IPS-NIHi7 (cell line): Measurements from ENCODE around the gene DBH.

Experiments
- DNase-seq: peaks from one replicate; pipeline ENCODE4 v3.0.0; 2012; ENCODE audit warnings: mixed read lengths; ENCODE audit errors: extremely low spot score

DBH gene

GRCh38 chr9:133604856-133605255, 31.3 kb upstream of the DBH start:
- DNase-seq: no peak

- no peak for DNase-seq
These were observed 30.7 kb upstream of the DBH start for GRCh38 chr9:133605446-133605845.

- no peak for DNase-seq
These were observed 30.1 kb upstream of the DBH start for GRCh38 chr9:133605856-133606707.

- DNase-seq: no peak
These were observed 29.5 kb upstream of the DBH start for GRCh38 chr9:133606708-133607025.

GRCh38 chr9:133607381-133607780, 28.8 kb upstream of the DBH start:
- no peak for DNase-seq

- DNase-seq: no peak
These were observed 28.2 kb upstream of the DBH start for GRCh38 chr9:133607976-133608375.

- DNase-seq: no peak
These were observed 27.8 kb upstream of the DBH start for GRCh38 chr9:133608382-133608781.

- no peak for DNase-seq
These were observed 27.3 kb upstream of the DBH start for GRCh38 chr9:133608889-133609288.

GRCh38 chr9:133609311-133610098, 26.7 kb upstream of the DBH start, which contains the start of gene FAM163B:
Gene FAM163B (minus strand): TSS chr9:133609389. CDS start chr9:133580223, 29,166 bp downstream.
- peak; percentile 95 for DNase-seq

GRCh38 chr9:133610845-133611244, 25.3 kb upstream of the DBH start:
- no peak for DNase-seq

- DNase-seq: no peak
These were observed 24.1 kb upstream of the DBH start for GRCh38 chr9:133612051-133612450.

- no peak for DNase-seq
These were observed 23.3 kb upstream of the DBH start for GRCh38 chr9:133612816-133613215.

GRCh38 chr9:133613432-133613831, 22.7 kb upstream of the DBH start:
- no peak for DNase-seq

GRCh38 chr9:133614056-133614455, 22.1 kb upstream of the DBH start:
- DNase-seq: no peak

GRCh38 chr9:133614678-133615077, 21.5 kb upstream of the DBH start:
- DNase-seq: no peak

- no peak for DNase-seq
These were observed 21.0 kb upstream of the DBH start for GRCh38 chr9:133615186-133615585.

GRCh38 chr9:133615606-133616188, 20.5 kb upstream of the DBH start:
- no peak for DNase-seq

GRCh38 chr9:133616643-133617405, 19.3 kb upstream of the DBH start:
- no peak for DNase-seq

GRCh38 chr9:133618726-133619125, 17.4 kb upstream of the DBH start:
- no peak for DNase-seq

GRCh38 chr9:133619791-133620190, 16.4 kb upstream of the DBH start:
- DNase-seq: no peak

GRCh38 chr9:133621725-133622267, 14.4 kb upstream of the DBH start:
- DNase-seq: no peak

- no peak for DNase-seq
These were observed 13.6 kb upstream of the DBH start for GRCh38 chr9:133622555-133622954.
